ENCODE measurements around the gene OR2S2.

OR2S2 gene

GRCh38 chr9:35912791-35913400 is 45.1 kb downstream of the OR2S2 start:
- Histone ChIP-seq H3F3A (ENCODE audit: low read depth) (peaks cover 7% of the 10 kb centered on the region), H3K36me3 (ENCODE audit: insufficient read depth, low read length) (no peaks in the 10 kb centered on the region), H3K9ac (ENCODE audit: low read depth, low read length, poor library complexity, severe bottlenecking) (no peak overlapping the region), H3K27me3 (ENCODE audit: insufficient read depth, low read length, poor library complexity, severe bottlenecking) (no peaks in the 10 kb centered on the region), H3K4me3 (ENCODE audit: low read length, poor library complexity, severe bottlenecking) (no peak overlapping the region), H2AFZ (ENCODE audit: low read length) (no peak overlapping the region), H3K4me2 (ENCODE audit: low read depth, low read length, poor library complexity, severe bottlenecking) (no peak overlapping the region), H4K20me1 (ENCODE audit: insufficient read depth, low read length, poor library complexity, severe bottlenecking) (no peaks in the 10 kb centered on the region), H3K4me1 (ENCODE audit: insufficient read depth, low read length, poor library complexity, severe bottlenecking) (peaks cover 20% of the 10 kb centered on the region), H3K9me2 (replicated peaks; ENCODE audit: low read depth, low read length) (no peaks in the 10 kb centered on the region), H3K79me2 (ENCODE audit: insufficient read depth, low read length) (no peaks in the 10 kb centered on the region), H3K9me3 (ENCODE audit: insufficient read depth, low read depth, low read length) (no peaks in the 10 kb centered on the region)
- no peak for TF ChIP-seq EZH2phosphoT487 (IDR thresholded peaks at IDR 0.05; ENCODE audit: borderline replicate concordance)
- TF ChIP-seq, protein P1, sequence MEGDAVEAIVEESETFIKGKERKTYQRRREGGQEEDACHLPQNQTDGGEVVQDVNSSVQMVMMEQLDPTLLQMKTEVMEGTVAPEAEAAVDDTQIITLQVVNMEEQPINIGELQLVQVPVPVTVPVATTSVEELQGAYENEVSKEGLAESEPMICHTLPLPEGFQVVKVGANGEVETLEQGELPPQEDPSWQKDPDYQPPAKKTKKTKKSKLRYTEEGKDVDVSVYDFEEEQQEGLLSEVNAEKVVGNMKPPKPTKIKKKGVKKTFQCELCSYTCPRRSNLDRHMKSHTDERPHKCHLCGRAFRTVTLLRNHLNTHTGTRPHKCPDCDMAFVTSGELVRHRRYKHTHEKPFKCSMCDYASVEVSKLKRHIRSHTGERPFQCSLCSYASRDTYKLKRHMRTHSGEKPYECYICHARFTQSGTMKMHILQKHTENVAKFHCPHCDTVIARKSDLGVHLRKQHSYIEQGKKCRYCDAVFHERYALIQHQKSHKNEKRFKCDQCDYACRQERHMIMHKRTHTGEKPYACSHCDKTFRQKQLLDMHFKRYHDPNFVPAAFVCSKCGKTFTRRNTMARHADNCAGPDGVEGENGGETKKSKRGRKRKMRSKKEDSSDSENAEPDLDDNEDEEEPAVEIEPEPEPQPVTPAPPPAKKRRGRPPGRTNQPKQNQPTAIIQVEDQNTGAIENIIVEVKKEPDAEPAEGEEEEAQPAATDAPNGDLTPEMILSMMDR (conservative IDR thresholded peaks at IDR 0.05; ENCODE audit: low read length) = no peak

DNA sequence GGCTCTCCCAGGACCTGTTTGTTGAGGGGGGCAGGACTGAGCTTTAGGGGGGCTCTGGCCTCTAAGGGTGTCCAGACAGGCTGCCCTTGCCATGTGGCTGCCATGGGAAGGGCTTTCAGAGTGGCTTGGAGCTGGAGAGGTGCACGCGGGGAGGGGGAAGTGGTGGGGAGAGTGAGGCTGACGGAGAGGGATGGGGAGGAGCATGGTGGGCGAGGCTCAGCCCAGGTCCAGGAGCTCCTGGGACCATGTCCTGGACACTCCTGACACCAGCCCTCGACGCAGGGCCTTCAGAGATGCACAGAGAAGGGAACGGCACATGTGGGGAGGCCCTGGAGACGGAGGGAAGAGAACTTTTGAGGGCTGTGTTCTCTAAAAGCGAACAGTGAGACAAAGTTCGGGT is 46.3 kb downstream of the OR2S2 start:
- Histone ChIP-seq H3K9ac (ENCODE audit: low read depth, low read length, poor library complexity, severe bottlenecking) (no peak overlapping the region), H3K9me3 (ENCODE audit: insufficient read depth, low read depth, low read length) (no peaks in the 10 kb centered on the region), H4K20me1 (ENCODE audit: insufficient read depth, low read length, poor library complexity, severe bottlenecking) (no peaks in the 10 kb centered on the region), H3K36me3 (ENCODE audit: insufficient read depth, low read length) (no peaks in the 10 kb centered on the region), H3K9me2 (replicated peaks; ENCODE audit: low read depth, low read length) (no peaks in the 10 kb centered on the region), H3F3A (ENCODE audit: low read depth) (peaks cover 7% of the 10 kb centered on the region), H3K4me1 (ENCODE audit: insufficient read depth, low read length, poor library complexity, severe bottlenecking) (peaks cover 20% of the 10 kb centered on the region), H3K27me3 (ENCODE audit: insufficient read depth, low read length, poor library complexity, severe bottlenecking) (no peaks in the 10 kb centered on the region), H3K4me3 (ENCODE audit: low read length, poor library complexity, severe bottlenecking) (no peak overlapping the region), H3K79me2 (ENCODE audit: insufficient read depth, low read length) (no peaks in the 10 kb centered on the region), H3K4me2 (ENCODE audit: low read depth, low read length, poor library complexity, severe bottlenecking) (peak overlapping the region; percentile 45), H2AFZ (ENCODE audit: low read length) (no peak overlapping the region)
- no peak for TF ChIP-seq EZH2phosphoT487 (IDR thresholded peaks at IDR 0.05; ENCODE audit: borderline replicate concordance)
- TF ChIP-seq, protein P1 (conservative IDR thresholded peaks at IDR 0.05; ENCODE audit: low read length) = no peak

DNA sequence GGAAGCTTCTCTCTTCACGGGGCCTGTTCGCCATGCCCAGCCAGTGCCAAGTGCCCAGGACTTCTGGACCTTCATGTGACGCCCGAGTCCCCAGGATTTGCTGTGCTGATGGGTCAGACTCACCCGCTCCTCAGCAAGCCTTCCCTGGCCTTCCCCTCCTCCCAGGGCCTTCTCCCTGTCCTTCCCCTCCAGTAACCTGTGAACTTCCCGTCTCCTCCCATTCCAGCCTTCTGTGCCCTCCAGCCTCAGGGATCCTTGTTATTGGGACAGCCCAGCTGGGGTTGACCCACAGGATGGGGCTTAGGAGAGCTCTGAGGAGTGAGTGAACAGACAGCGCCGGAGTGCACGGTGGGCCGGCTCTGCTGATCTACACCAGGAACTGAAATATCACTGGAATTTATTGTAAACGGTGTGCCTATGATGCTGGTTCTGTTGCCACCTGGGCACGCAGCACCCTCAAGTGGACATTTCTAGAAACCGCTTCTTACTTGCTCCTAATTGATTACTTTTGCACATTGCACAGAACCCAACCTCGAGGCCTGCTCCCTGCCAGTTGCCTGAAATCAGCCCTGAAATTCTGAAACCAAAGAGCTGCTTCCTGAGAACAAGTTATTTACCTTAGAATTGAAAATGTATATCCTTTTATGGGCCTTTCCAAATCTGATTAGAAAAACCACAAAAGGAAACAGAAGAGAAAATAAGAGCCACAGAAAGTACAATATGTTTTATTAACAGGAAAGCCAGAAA is 47.2 kb downstream of the OR2S2 start:
- H4K20me1 ChIP-seq (ENCODE audit: insufficient read depth, low read length, poor library complexity, severe bottlenecking) = no peaks in the 10 kb centered on the region
- TF ChIP-seq EZH2phosphoT487 (IDR thresholded peaks at IDR 0.05; ENCODE audit: borderline replicate concordance) = no peak; the same call in 1 of the 2 replicates
- TF ChIP-seq, protein P1 (conservative IDR thresholded peaks at IDR 0.05; ENCODE audit: low read length) = peak; percentile 68
- H3K9ac ChIP-seq (ENCODE audit: low read depth, low read length, poor library complexity, severe bottlenecking) = no peak overlapping the region
- H3K4me3 ChIP-seq (ENCODE audit: low read length, poor library complexity, severe bottlenecking) = peak overlapping the region; percentile 27
- H3F3A ChIP-seq (ENCODE audit: low read depth) = peaks cover 7% of the 10 kb centered on the region
- peaks cover 20% of the 10 kb centered on the region for H3K4me1 ChIP-seq (ENCODE audit: insufficient read depth, low read length, poor library complexity, severe bottlenecking)
- no peaks in the 10 kb centered on the region for H3K9me2 ChIP-seq (replicated peaks; ENCODE audit: low read depth, low read length)
- H3K27me3 ChIP-seq (ENCODE audit: insufficient read depth, low read length, poor library complexity, severe bottlenecking) = no peaks in the 10 kb centered on the region
- no peaks in the 10 kb centered on the region for H3K79me2 ChIP-seq (ENCODE audit: insufficient read depth, low read length)
- no peaks in the 10 kb centered on the region for H3K36me3 ChIP-seq (ENCODE audit: insufficient read depth, low read length)
- H2AFZ ChIP-seq (ENCODE audit: low read length) = no peak overlapping the region
- peak overlapping the region; percentile 45 for H3K4me2 ChIP-seq (ENCODE audit: low read depth, low read length, poor library complexity, severe bottlenecking)
- no peaks in the 10 kb centered on the region for H3K9me3 ChIP-seq (ENCODE audit: insufficient read depth, low read depth, low read length)
